AG10803 (cell line): ENCODE data around the gene ATR.
"Not testable (repeated sequence)": the region's sequence is repeated elsewhere in the genome, so short reads cannot be mapped to it uniquely, and the experiment has no call there.

Source experiments
- DNase-seq: peaks from one replicate; pipeline ENCODE4 v3.0.0; 2010; ENCODE audit warnings: low read depth
- H3K4me3 ChIP-seq: 2 replicates; pipeline ENCODE4 v1.5.1; 2011; ENCODE audit warnings: mild to moderate bottlenecking, low read length, control low read depth
- TF ChIP-seq, protein P1 (sequence below): conservative IDR thresholded peaks from 2 replicates; pipeline ENCODE4 v1.5.1; 2011; ENCODE audit warnings: mild to moderate bottlenecking, low read length, control low read depth, inconsistent platforms

The ATR gene

DNA sequence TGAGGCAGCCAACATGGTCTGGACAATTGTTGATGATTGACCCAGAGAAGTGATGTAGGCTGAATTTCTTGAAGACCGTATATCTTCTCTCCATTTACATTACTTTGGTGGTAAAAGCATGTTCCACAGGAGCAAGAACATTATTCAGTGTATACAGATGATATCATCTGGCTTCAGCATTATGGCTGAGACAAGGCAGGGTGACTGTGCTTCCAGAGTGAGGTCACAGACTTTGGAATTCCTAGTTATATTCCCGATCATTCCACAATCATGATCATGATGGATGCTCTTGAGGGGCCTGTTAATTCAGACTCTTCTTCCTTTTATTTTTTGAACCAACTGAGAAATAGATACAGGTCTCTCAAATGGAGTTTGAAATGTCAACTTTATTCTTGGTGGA is 36.6 kb upstream of the ATR start:
- TF ChIP-seq, protein P1, sequence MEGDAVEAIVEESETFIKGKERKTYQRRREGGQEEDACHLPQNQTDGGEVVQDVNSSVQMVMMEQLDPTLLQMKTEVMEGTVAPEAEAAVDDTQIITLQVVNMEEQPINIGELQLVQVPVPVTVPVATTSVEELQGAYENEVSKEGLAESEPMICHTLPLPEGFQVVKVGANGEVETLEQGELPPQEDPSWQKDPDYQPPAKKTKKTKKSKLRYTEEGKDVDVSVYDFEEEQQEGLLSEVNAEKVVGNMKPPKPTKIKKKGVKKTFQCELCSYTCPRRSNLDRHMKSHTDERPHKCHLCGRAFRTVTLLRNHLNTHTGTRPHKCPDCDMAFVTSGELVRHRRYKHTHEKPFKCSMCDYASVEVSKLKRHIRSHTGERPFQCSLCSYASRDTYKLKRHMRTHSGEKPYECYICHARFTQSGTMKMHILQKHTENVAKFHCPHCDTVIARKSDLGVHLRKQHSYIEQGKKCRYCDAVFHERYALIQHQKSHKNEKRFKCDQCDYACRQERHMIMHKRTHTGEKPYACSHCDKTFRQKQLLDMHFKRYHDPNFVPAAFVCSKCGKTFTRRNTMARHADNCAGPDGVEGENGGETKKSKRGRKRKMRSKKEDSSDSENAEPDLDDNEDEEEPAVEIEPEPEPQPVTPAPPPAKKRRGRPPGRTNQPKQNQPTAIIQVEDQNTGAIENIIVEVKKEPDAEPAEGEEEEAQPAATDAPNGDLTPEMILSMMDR = no peak
- DNase-seq = no peak

DNA sequence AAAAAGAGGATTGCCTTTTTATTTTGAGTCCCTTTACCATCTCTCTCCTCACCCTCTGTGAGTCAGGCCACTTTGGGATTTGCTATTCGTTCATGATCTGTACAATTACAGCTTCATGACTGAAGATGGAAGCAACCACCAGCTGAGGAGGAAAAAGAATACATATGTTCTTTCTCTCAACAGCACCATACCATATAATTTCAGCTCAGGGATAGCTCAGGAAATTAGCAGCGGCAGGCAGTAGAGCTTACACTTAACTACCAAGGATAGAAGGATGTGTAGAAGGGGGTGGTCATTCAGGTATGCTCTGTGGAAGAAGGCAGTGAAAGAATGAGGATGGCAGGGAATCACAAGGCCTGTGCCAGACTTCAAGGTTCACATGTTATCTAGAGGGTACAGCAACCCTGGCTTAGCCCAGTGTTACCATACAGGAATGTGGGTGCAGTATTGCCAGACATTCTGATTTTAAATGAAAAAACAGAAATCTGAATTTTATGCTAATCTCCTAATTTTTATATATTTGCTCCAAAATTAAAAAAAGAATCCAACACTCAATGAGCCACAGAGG is 35.6 kb upstream of the ATR start:
- no peak for DNase-seq
- TF ChIP-seq, protein P1 = no peak
- H3K4me3 ChIP-seq = no peak overlapping the region

More for the DNA sequence above, 36.6 kb upstream of the ATR start:
- H3K4me3 ChIP-seq = no peak overlapping the region

DNA sequence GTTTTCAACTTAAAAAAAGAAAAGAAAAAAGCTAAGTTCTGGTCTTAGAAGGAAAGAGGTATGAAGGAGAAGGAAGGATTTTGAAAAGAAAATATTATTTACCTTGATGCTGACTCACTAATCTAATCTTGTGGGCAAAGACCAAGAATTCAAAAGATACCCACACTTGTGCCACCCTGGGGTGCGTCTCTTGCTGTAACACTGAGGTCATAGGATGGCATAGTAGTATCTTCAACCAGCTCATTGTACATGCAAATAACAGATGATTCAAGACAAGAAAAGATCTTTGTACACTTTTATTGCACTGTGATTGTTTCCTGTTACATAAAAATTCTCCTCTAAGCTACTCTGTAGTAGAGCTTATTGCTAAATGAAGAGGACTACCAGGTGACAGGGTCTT is 35.0 kb upstream of the ATR start:
- TF ChIP-seq, protein P1 = no peak
- DNase-seq = no peak
- no peak overlapping the region for H3K4me3 ChIP-seq

DNA sequence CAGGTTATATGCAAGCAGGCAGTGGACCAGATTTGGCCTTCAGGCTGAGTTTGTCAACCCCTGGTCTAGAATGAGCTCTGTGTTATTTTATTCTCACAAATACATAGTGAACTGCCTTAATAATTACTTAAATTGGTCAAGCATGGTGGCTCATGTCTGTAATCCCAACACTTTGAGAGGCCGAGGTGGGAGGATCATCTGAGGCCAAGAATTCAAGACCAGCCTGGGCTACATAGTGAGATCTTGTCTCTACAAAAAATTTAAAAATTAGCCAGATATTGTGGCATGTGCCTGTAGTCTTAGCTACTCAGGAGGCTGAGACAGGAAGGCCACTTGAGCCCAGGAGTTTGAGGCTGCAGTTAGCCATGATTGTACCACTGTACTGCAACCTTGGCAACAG is 32.7 kb upstream of the ATR start:
- TF ChIP-seq, protein P1 = no peak
- no peak overlapping the region for H3K4me3 ChIP-seq
- DNase-seq = no peak

DNA sequence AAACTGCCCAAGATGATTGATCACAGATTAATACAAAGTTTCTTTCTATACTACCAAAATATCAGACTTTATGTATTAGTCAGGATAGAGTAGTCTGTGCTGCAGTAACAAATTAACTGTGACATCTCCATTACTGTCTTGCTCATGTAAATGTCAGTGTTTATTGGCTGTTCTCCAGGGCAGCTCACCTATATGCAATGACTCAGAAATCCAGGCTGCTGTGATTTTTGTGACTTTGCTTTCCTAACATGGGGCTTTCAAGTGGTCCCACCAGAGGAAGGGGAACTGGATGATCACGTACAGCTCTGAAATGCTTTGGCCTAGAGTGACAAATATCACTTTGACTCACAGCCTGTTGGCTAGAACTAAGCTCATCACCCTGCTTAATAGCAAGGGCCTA is 30.6 kb upstream of the ATR start:
- TF ChIP-seq, protein P1 = no peak
- H3K4me3 ChIP-seq = no peak overlapping the region
- no peak for DNase-seq

DNA sequence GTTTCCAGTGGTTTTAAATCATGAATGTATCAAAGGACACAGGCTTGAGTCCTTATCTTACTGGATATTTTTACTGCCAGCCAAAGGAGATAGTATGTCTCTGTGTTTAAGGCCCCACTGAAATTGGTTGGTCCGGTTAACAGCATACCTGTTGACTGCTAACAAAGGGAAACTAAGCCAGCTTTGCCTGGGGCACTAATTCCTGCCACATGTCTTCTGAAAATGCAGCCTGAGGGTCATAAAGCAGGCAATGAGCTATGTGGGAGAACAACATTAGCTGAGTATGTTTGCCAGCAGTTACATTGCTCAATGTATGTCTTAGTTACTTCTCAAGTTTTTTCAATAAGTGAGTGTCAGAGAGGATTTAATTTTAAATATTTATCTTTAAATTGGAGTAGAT is 30.1 kb upstream of the ATR start:
- H3K4me3 ChIP-seq = no peak overlapping the region
- TF ChIP-seq, protein P1 = no peak
- DNase-seq = no peak

DNA sequence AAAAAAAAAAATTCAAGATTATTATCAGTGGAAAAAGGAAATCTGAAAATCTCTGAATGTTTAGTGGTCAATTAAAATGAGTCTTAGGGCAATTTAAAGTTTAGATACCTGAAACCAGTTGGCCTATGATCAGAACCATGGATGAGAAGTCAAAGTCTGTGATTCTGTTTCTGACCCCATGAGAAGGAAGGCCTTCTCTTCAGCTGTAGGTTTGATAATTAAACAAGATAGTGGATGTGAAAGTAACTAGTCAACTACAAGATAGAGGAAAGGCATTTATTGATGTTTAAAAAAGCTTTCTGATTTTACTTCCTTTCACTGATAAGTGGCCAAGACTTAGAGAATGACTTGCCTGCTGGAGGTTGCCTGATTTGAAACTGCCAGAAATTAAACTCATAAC is 26.4 kb upstream of the ATR start:
- H3K4me3 ChIP-seq = no peak overlapping the region
- TF ChIP-seq, protein P1 = no peak
- no peak for DNase-seq

DNA sequence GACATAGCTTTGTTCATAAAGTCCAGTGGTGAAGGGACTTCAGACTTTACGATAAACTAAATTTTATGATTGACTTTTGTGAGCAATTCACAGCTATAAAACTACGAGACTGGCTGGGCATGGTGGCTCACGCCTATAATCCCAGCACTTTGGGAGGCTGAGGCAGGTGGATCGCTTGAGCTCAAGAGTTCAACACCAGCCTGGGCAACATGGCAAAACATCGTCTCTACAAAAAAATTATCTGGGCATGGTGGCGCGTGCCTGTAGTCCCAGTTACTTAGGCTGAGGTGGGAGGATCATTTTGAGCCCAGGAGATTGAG is 24.8 kb upstream of the ATR start:
- not testable (repeated sequence) for DNase-seq, H3K4me3 ChIP-seq
